ENCODE measurements around the gene LCE2C. TPM values are rescaled to one million over a fixed set of nuclear protein-coding genes. Genes with fewer than 3 reads are reported as not detected.
"Not testable (repeated sequence)": the region's sequence is repeated elsewhere in the genome, so short reads cannot be mapped to it uniquely, and the experiment has no call there.

LCE2C gene
- not detected in 2 replicates for total RNA-seq

- DNase-seq (ENCODE audit: low read depth, low spot score): not testable (repeated sequence)
These were observed at the start of gene LCE2C for GRCh38 chr1:152674983-152675382. TSS of gene LCE2C (plus strand) at chr1:152675279. CDS start at chr1:152676016, 737 bp downstream.

- DNase-seq (ENCODE audit: low read depth, low spot score): no peak
These were observed 48.3 kb upstream of the LCE2C start for GRCh38 chr1:152626744-152627143.

GRCh38 chr1:152630596-152630995, 44.5 kb upstream of the LCE2C start:
- no peak for DNase-seq (ENCODE audit: low read depth, low spot score)

GRCh38 chr1:152640351-152640750, 34.7 kb upstream of the LCE2C start:
- DNase-seq (ENCODE audit: low read depth, low spot score): no peak

- DNase-seq (ENCODE audit: low read depth, low spot score): no peak
These were observed 31.1 kb upstream of the LCE2C start for GRCh38 chr1:152643945-152644344.

- DNase-seq (ENCODE audit: low read depth, low spot score): no peak
These were observed 29.9 kb upstream of the LCE2C start for GRCh38 chr1:152645146-152645545.

GRCh38 chr1:152646656-152647055, 28.4 kb upstream of the LCE2C start:
- no peak for DNase-seq (ENCODE audit: low read depth, low spot score)

- peak; percentile 1 for DNase-seq (ENCODE audit: low read depth, low spot score)
These were observed 21.0 kb upstream of the LCE2C start for GRCh38 chr1:152654110-152654509.

GRCh38 chr1:152656459-152656858, 18.6 kb upstream of the LCE2C start:
- DNase-seq (ENCODE audit: low read depth, low spot score): no peak

GRCh38 chr1:152657677-152658076, 17.4 kb upstream of the LCE2C start:
- DNase-seq (ENCODE audit: low read depth, low spot score): no peak

GRCh38 chr1:152658649-152659048, 16.4 kb upstream of the LCE2C start:
- no peak for DNase-seq (ENCODE audit: low read depth, low spot score)

GRCh38 chr1:152663098-152663497, 12.0 kb upstream of the LCE2C start, which contains the start of gene LCE2D:
TSS of gene LCE2D (plus strand) at chr1:152663380. CDS start at chr1:152664106, 726 bp downstream.
- no peak for DNase-seq (ENCODE audit: low read depth, low spot score)

GRCh38 chr1:152666171-152666570, 8.9 kb upstream of the LCE2C start:
- DNase-seq (ENCODE audit: low read depth, low spot score): not testable (repeated sequence)

- no peak for DNase-seq (ENCODE audit: low read depth, low spot score)
These were observed 7.4 kb upstream of the LCE2C start for GRCh38 chr1:152667648-152668047.

- DNase-seq (ENCODE audit: low read depth, low spot score): no peak
These were observed 2.1 kb upstream of the LCE2C start for GRCh38 chr1:152673016-152673415.

- no peak for DNase-seq (ENCODE audit: low read depth, low spot score)
These were observed 4.4 kb downstream of the LCE2C start for GRCh38 chr1:152679459-152679858.

GRCh38 chr1:152681616-152682015, 6.5 kb downstream of the LCE2C start:
- no peak for DNase-seq (ENCODE audit: low read depth, low spot score)

- no peak for DNase-seq (ENCODE audit: low read depth, low spot score)
These were observed 8.8 kb downstream of the LCE2C start for GRCh38 chr1:152683846-152684245.

- not testable (repeated sequence) for DNase-seq (ENCODE audit: low read depth, low spot score)
These were observed 10.7 kb downstream of the LCE2C start, which contains the start of gene LCE2B for GRCh38 chr1:152685823-152686222. TSS of gene LCE2B (plus strand) at chr1:152686123. CDS start at chr1:152686844, 721 bp downstream.

- no peak for DNase-seq (ENCODE audit: low read depth, low spot score)
These were observed 22.9 kb downstream of the LCE2C start, which contains the start of gene LCE2A for GRCh38 chr1:152697701-152698600. TSS of gene LCE2A (plus strand) at chr1:152698345. CDS start at chr1:152698902, 557 bp downstream.

GRCh38 chr1:152699746-152700145, 24.7 kb downstream of the LCE2C start:
- DNase-seq (ENCODE audit: low read depth, low spot score): no peak

- no peak for DNase-seq (ENCODE audit: low read depth, low spot score)
These were observed 32.8 kb downstream of the LCE2C start, which contains the start of gene LCE4A for GRCh38 chr1:152707860-152708259. TSS of gene LCE4A (plus strand) at chr1:152708160. CDS start at chr1:152709076, 916 bp downstream.

GRCh38 chr1:152718238-152718637, 43.2 kb downstream of the LCE2C start:
- no peak for DNase-seq (ENCODE audit: low read depth, low spot score)

All from pulmonary artery endothelial cell (primary cell).